HepG2 (cell line): ENCODE measurements around the gene TEAD4. TPM values are rescaled to one million over a fixed set of nuclear protein-coding genes. Genes with fewer than 3 reads are reported as not detected.
A peak's percentile ranks its signal among the peaks of the same experiment; 100 is the strongest.

Experiments
- ATAC-seq: fragments of 200-7000 bp; cut with Tn5 transposase; 3 replicates; pipeline ENCODE4 v1.9.1; 2020; ENCODE audit warnings: mild to moderate bottlenecking, moderate library complexity
- BruUV-seq: library from RNA; stranded (reverse); fragments of 400-500 nt; replicated peaks from 2 replicates; lab custom pipeline; 2021; lab: Mats Ljungman, UMichigan
- CTCF ChIA-PET: fragments of 300-600 bp; formaldehyde crosslinking; extraction: SDS; loops from one replicate; lab custom pipeline; 2021; ENCODE audit warnings: low total read pairs, inconsistent platforms, low intra/inter-chr PET ratio; lab: Yijun Ruan, JAX
- POLR2A ChIA-PET: fragments of 350-600 bp; sonication (Branson Sonifier 250); formaldehyde crosslinking; loops from one replicate; lab custom pipeline; 2020; ENCODE audit warnings: antibody characterized with exemption, inconsistent platforms; lab: Yijun Ruan, JAX
- DNase-seq: peaks from one replicate; pipeline ENCODE4 v3.0.0-alpha.2; 2015; ENCODE audit warnings: low spot score
- FAIRE-seq: peaks from 3 replicates; lab custom pipeline; 2011; peaks lifted over from hg19 to GRCh38; lab: Jason Lieb, UNC
- H2AFZ ChIP-seq: one replicate; pipeline ENCODE4 v1.6.1; 2011; ENCODE audit warnings: low read length, inconsistent platforms
- H3K27ac ChIP-seq: fragments of 300-600 bp; 3 replicates; pipeline ENCODE4 v1.8.0; 2011; ENCODE audit warnings: mixed run types, mild to moderate bottlenecking, mixed read lengths, low read length, inconsistent platforms; ENCODE audit not compliant: insufficient read depth; ENCODE audit errors: extremely low read length
- H3K27me3 ChIP-seq, 2 experiments: fragments of 200-600 bp in 1 of 2; 2 replicates in 1 of 2; 3 replicates in 1 of 2; pipeline versions ENCODE4 v1.6.0 to v1.8.0; 2011; ENCODE audit warnings: low read length in 2 of 2, mild to moderate bottlenecking in 2 of 2, moderate library complexity in 2 of 2, inconsistent platforms in 1 of 2; ENCODE audit not compliant: insufficient read depth in 2 of 2, control insufficient read depth in 1 of 2
- H3K36me3 ChIP-seq, 2 experiments: fragments of 200-600 bp in 1 of 2; replicated peaks in 1 of 2; 2 replicates in 1 of 2; 3 replicates in 1 of 2; pipeline versions ENCODE4 v1.5.1 to v1.8.0; 2011; ENCODE audit warnings: low read length in 2 of 2, inconsistent platforms in 1 of 2; ENCODE audit not compliant: insufficient read depth in 2 of 2, control insufficient read depth in 1 of 2
- H3K4me1 ChIP-seq: 2 replicates; pipeline ENCODE4 v1.5.1; 2012; ENCODE audit warnings: low read length, inconsistent platforms; ENCODE audit not compliant: insufficient read depth
- H3K4me2 ChIP-seq: 2 replicates; pipeline ENCODE4 v1.6.0; 2011; ENCODE audit warnings: low read depth, low read length, inconsistent platforms
- H3K4me3 ChIP-seq, 3 experiments: fragments of 200-600 bp in 1 of 3; sonication (generic), shearing (Covaris generic) in 1 of 3; replicated peaks in 1 of 3; 2 replicates each; pipeline ENCODE4 v1.5.1; 2011 to 2016; ENCODE audit warnings: low read length in 3 of 3, inconsistent platforms in 2 of 3, low read depth in 2 of 3, mild to moderate bottlenecking in 2 of 3, control low read depth in 1 of 3, mixed read lengths in 1 of 3; ENCODE audit not compliant: insufficient read depth in 1 of 3
- H3K79me2 ChIP-seq: one replicate; pipeline ENCODE4 v1.6.1; 2011; ENCODE audit warnings: low read length, inconsistent platforms; ENCODE audit not compliant: insufficient read depth
- H3K9ac ChIP-seq: 2 replicates; pipeline ENCODE4 v1.6.0; 2011; ENCODE audit warnings: mild to moderate bottlenecking, low read depth, low read length, inconsistent platforms; ENCODE audit not compliant: insufficient read depth
- H3K9me3 ChIP-seq: 2 replicates; pipeline ENCODE4 v1.5.1; 2012; ENCODE audit warnings: mild to moderate bottlenecking, low read length
- H4K20me1 ChIP-seq: 2 replicates; pipeline ENCODE4 v1.6.0; 2011; ENCODE audit warnings: inconsistent platforms, mild to moderate bottlenecking, low read length, moderate library complexity; ENCODE audit not compliant: insufficient read depth
- AGO1 ChIP-seq: fragments of 200-400 bp; formaldehyde crosslinking; IDR thresholded peaks from 2 replicates; pipeline ENCODE4 v1.6.1; 2017; ENCODE audit warnings: mild to moderate bottlenecking, low read depth, low read length, moderate library complexity; ENCODE audit not compliant: poor library complexity, severe bottlenecking
- DMAP1 ChIP-seq: IDR thresholded peaks from 2 replicates; pipeline ENCODE4 v1.6.1; 2016
- MED8 ChIP-seq: sonication (generic); formaldehyde crosslinking; IDR thresholded peaks from 2 replicates; pipeline ENCODE4 v1.8.1; 2023; ENCODE audit warnings: mild to moderate bottlenecking, missing genetic modification reagents; ENCODE audit not compliant: insufficient replicate concordance
- MEF2D ChIP-seq: sonication (generic); formaldehyde crosslinking; IDR thresholded peaks from 2 replicates; pipeline ENCODE4 v1.5.1; 2020; ENCODE audit warnings: mild to moderate bottlenecking, missing genetic modification reagents
- NFIC ChIP-seq: IDR thresholded peaks from 2 replicates; pipeline ENCODE4 v1.6.1; 2012; ENCODE audit warnings: mild to moderate bottlenecking, low read length, inconsistent platforms
- PRPF4 ChIP-seq: fragments of 200-400 bp; formaldehyde crosslinking; IDR thresholded peaks from 2 replicates; pipeline ENCODE4 v1.6.1; 2016; ENCODE audit warnings: low read length, low read depth; ENCODE audit not compliant: poor library complexity, severe bottlenecking
- RNF2 ChIP-seq: fragments of 450-650 bp; conservative IDR thresholded peaks from 2 replicates; pipeline ENCODE4 v1.6.1; 2016; ENCODE audit warnings: low read depth
- SNAPC2 ChIP-seq: sonication (generic); formaldehyde crosslinking; IDR thresholded peaks from 2 replicates; pipeline ENCODE4 v1.8.1; 2022; ENCODE audit warnings: mild to moderate bottlenecking, missing genetic modification reagents
- SP1 ChIP-seq, 2 experiments: fragments of 450-650 bp in 1 of 2; sonication (generic) in 1 of 2; formaldehyde crosslinking in 1 of 2; IDR thresholded peaks; 2 replicates each; pipeline versions ENCODE4 v1.4.0 to v1.6.1; 2016 to 2020; ENCODE audit warnings: missing genetic modification reagents in 1 of 2
- SP2 ChIP-seq: sonication (generic); formaldehyde crosslinking; IDR thresholded peaks from 2 replicates; pipeline ENCODE4 v1.5.1; 2020; ENCODE audit warnings: mild to moderate bottlenecking, missing genetic modification reagents
- ZFP82 ChIP-seq: sonication (generic); formaldehyde crosslinking; IDR thresholded peaks from 2 replicates; pipeline ENCODE4 v1.5.1; 2020; ENCODE audit warnings: mild to moderate bottlenecking, missing genetic modification reagents, borderline replicate concordance
- ZNF205 ChIP-seq: IDR thresholded peaks from 2 replicates; pipeline ENCODE4 v1.6.1; 2018; ENCODE audit warnings: missing biosample characterization, missing genetic modification reagents
- ZNF503 ChIP-seq: sonication (generic); formaldehyde crosslinking; IDR thresholded peaks from 2 replicates; pipeline ENCODE4 v1.4.0; 2020; ENCODE audit warnings: missing genetic modification reagents
- ZNF724P ChIP-seq: sonication (generic); formaldehyde crosslinking; IDR thresholded peaks from 2 replicates; pipeline ENCODE4 v1.8.0; 2022; ENCODE audit warnings: missing genetic modification reagents, borderline replicate concordance
- WGBS: methylation state at CpG from one replicate; pipeline ENCODE4 v1.1.6; 2017; ENCODE audit warnings: low lambda C conversion rate; 5-methylcytosine and 5-hydroxymethylcytosine counted together
- in situ Hi-C: cut with HindIII; loops from 2 replicates; pipeline ENCODE4 v1.10.0; 2017; ENCODE audit warnings: low pct_unique_long_range_greater_than_20kb; ENCODE audit not compliant: extremely low pct_ligation_motif_present
- intact Hi-C: fragments of 100-400 bp; cut with micrococcal nuclease; formaldehyde crosslinking; loops from one replicate; pipeline ENCODE4 v1.10.0; 2022; ENCODE audit not compliant: unreplicated experiment
- polyA plus RNA-seq, 8 experiments: library from polyadenylated mRNA; depleted of rRNA in 3 of 8; stranded (reverse) in 7 of 8; unstranded in 1 of 8; fragments of >200 nt; fragmentation: Illumina TruSeq in 4 of 8; extraction: Trizol in 4 of 8; gene quantifications; 2 replicates each; pipeline versions ENCODE4 v1.2.1 to v1.2.3, GENCODE V29; 2011 to 2016; ENCODE audit warnings: low read depth in 4 of 8, missing spikeins in 1 of 8, mixed read lengths in 1 of 8; ENCODE audit not compliant: insufficient read depth in 1 of 8
- total RNA-seq, 5 experiments: library from RNA; depleted of rRNA; stranded (reverse); fragments of >200 nt; fragmentation: Illumina TruSeq; extraction: Trizol; gene quantifications; 2 replicates each; pipeline ENCODE4 v1.2.3, GENCODE V29; 2016; ENCODE audit warnings: low read depth in 1 of 5
- TF ChIP-seq, protein P1 (sequence below): sonication (generic); formaldehyde crosslinking; IDR thresholded peaks from 2 replicates; pipeline ENCODE4 v1.4.0; 2020; ENCODE audit warnings: missing genetic modification reagents
- TF ChIP-seq, protein P2 (sequence below): sonication (generic); formaldehyde crosslinking; IDR thresholded peaks from 2 replicates; pipeline ENCODE4 v1.8.0; 2022; ENCODE audit warnings: mild to moderate bottlenecking, missing genetic modification reagents, borderline replicate concordance

TEAD4 gene
- total and polyA plus RNA-seq, 2 of the 13 experiments (the other 11 are each of a cell fraction or from before 2014, with no cell fraction given), result 45.0 to 69.4 TPM

DNA sequence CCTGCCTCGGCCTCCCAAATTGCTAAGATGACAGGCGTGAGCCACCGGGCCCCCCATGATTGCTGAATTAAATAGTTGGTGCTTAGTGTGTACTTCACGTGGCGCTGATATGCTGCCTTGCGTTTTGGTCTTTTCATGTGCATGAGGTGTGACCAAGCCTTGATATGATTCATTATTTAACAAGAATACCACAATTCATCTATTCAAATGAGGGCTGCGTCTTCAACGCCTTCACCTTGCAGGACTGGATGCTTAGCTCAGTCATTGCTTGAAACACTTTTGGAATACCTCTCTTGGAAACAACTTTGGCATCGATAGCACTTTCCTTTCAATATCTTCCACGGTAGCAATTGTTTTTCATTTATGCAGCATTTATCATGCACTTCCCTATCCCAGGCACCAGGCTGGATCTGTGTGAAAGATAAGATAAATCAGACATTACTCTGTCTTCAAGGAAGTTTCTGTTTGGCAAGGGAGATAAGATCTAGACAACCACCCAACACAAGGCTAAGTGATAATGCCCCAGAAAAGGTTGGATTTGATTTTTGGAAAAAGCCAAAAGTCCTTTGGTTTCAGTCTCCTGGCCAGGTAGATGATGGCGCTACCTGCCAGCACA, 1.3 kb upstream of the TEAD4 start (continued):
- TF ChIP-seq SP2 (CRISPR knock-in tag), result no peak
- TF ChIP-seq PRPF4, result no peak
- TF ChIP-seq, protein P1, sequence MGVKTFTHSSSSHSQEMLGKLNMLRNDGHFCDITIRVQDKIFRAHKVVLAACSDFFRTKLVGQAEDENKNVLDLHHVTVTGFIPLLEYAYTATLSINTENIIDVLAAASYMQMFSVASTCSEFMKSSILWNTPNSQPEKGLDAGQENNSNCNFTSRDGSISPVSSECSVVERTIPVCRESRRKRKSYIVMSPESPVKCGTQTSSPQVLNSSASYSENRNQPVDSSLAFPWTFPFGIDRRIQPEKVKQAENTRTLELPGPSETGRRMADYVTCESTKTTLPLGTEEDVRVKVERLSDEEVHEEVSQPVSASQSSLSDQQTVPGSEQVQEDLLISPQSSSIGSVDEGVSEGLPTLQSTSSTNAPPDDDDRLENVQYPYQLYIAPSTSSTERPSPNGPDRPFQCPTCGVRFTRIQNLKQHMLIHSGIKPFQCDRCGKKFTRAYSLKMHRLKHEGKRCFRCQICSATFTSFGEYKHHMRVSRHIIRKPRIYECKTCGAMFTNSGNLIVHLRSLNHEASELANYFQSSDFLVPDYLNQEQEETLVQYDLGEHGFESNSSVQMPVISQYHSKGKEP (CRISPR knock-in tag), result no peak
- 0 out of 2 replicates have a peak, but pooled peaks have one; percentile 14 for TF ChIP-seq MEF2D (CRISPR knock-in tag)
- no peak for TF ChIP-seq AGO1
- no peak for TF ChIP-seq SP1 (IDR thresholded peaks at IDR 0.05)
- TF ChIP-seq SP1 (CRISPR knock-in tag; IDR thresholded peaks at IDR 0.05), result no peak
- TF ChIP-seq ZNF724P (CRISPR knock-in tag), result 0 out of 2 replicates have a peak, but pooled peaks have one; percentile 30
- TF ChIP-seq NFIC, result no peak

GRCh38 chr12:2958432-2959191, 585 bp upstream of the TEAD4 start:
- H3K4me2 ChIP-seq, result peak overlapping the region; percentile 88
- H3K27ac ChIP-seq, result peak overlapping the region; percentile 91
- 1% methylated on average over 19 of the region's 48 CpGs for WGBS
- no peaks in the 10 kb centered on the region for H3K27me3 ChIP-seq
- H4K20me1 ChIP-seq, result peaks cover 10% of the 10 kb centered on the region; the same call in 1 of the 2 replicates
- peak; percentile 69 for FAIRE-seq
- BruUV-seq, result TSS peak; percentile 78
- no peaks in the 10 kb centered on the region for H3K36me3 ChIP-seq
- H3K4me1 ChIP-seq, result peaks cover 43% of the 10 kb centered on the region
- H3K9me3 ChIP-seq, result no peaks in the 10 kb centered on the region
- H3K79me2 ChIP-seq, result peaks cover 25% of the 10 kb centered on the region
- POLR2A ChIA-PET, result interaction anchor here (0.9 to 1.9 kb wide), 6 partner anchors 9 to 68 kb away, joined by 3 to 14 read pairs (median 4); no protein-coding TSS in a partner anchor
- in situ Hi-C loops, result loop anchor here (5.0 kb wide), 1 partner anchor 71 kb away; no protein-coding TSS in a partner anchor
- intact Hi-C loops, result no loop called here
- DNase-seq, result peak; percentile 69
- peak overlapping the region; percentile 58 to 79 (median 67) for H3K4me3 ChIP-seq
- ATAC-seq, result peak; percentile 52
- H3K9ac ChIP-seq, result peak overlapping the region; percentile 69
- peak overlapping the region; percentile 35 for H2AFZ ChIP-seq
- CTCF ChIA-PET, result no interaction called here
- TF ChIP-seq NFIC, result no peak
- TF ChIP-seq DMAP1 (CRISPR knock-in tag), result peak; percentile 50; the same call in 1 of the 2 replicates
- TF ChIP-seq SNAPC2, result 0 out of 2 replicates have a peak, but pooled peaks have one; percentile 47
- no peak for TF ChIP-seq MED8 (CRISPR knock-in tag)
- no peak for TF ChIP-seq ZNF503 (CRISPR knock-in tag)
- 0 out of 2 replicates have a peak, but pooled peaks have one; percentile 22 for TF ChIP-seq ZNF205 (CRISPR knock-in tag)
- peak; percentile 60; the same call in 1 of the 2 replicates for TF ChIP-seq RNF2
- TF ChIP-seq, protein P2, sequence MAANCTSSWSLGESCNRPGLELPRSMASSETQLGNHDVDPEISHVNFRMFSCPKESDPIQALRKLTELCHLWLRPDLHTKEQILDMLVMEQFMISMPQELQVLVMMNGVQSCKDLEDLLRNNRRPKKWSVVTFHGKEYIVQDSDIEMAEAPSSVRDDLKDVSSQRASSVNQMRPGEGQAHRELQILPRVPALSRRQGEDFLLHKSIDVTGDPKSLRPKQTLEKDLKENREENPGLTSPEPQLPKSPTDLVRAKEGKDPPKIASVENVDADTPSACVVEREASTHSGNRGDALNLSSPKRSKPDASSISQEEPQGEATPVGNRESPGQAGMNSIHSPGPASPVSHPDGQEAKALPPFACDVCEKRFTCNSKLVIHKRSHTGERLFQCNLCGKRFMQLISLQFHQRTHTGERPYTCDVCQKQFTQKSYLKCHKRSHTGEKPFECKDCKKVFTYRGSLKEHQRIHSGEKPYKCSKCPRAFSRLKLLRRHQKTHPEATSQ, result no peak
- no peak for TF ChIP-seq ZFP82
